Mesenchymal stem cell (in vitro differentiated cells and primary cell): ENCODE measurements around the gene SHC3.

Experiments
- DNase-seq: peaks from one replicate; pipeline ENCODE4 v3.0.0-alpha.2; 2013
- H2AFZ ChIP-seq: one replicate; pipeline ENCODE4 v1.6.1; 2013; ENCODE audit warnings: low read depth, mild to moderate bottlenecking, control low read depth, inconsistent platforms, low read length, moderate library complexity
- H2AK5ac ChIP-seq: 2 replicates; pipeline ENCODE4 v1.6.1; 2013; ENCODE audit warnings: low read length, moderate library complexity, mild to moderate bottlenecking, inconsistent platforms; ENCODE audit not compliant: severe bottlenecking
- H2BK120ac ChIP-seq: one replicate; pipeline ENCODE4 v1.6.1; 2013; ENCODE audit warnings: low read depth, mild to moderate bottlenecking, inconsistent platforms, low read length, moderate library complexity
- H2BK12ac ChIP-seq, 2 experiments: one replicate each; pipeline ENCODE4 v1.6.1; 2013; ENCODE audit warnings: inconsistent platforms in 2 of 2, low read length in 2 of 2, mild to moderate bottlenecking in 2 of 2, moderate library complexity in 2 of 2, control low read depth in 1 of 2
- H2BK15ac ChIP-seq: one replicate; pipeline ENCODE4 v1.6.1; 2013; ENCODE audit warnings: mild to moderate bottlenecking, low read depth, inconsistent platforms; ENCODE audit not compliant: poor library complexity, severe bottlenecking
- H2BK5ac ChIP-seq: 2 replicates; pipeline ENCODE4 v1.6.1; 2013; ENCODE audit warnings: low read depth, mild to moderate bottlenecking, low read length, control low read depth, inconsistent platforms; ENCODE audit not compliant: poor library complexity, severe bottlenecking
- H3K14ac ChIP-seq, 2 experiments: one replicate each; pipeline ENCODE4 v1.6.1; 2013; ENCODE audit warnings: inconsistent platforms in 2 of 2, low read length in 2 of 2, control low read depth in 1 of 2, mild to moderate bottlenecking in 1 of 2, moderate library complexity in 1 of 2
- H3K18ac ChIP-seq, 2 experiments: one replicate each; pipeline ENCODE4 v1.6.1; 2013; ENCODE audit warnings: inconsistent platforms in 2 of 2, low read length in 2 of 2, control low read depth in 1 of 2, low read depth in 1 of 2, mild to moderate bottlenecking in 1 of 2
- H3K23ac ChIP-seq, 2 experiments: one replicate each; pipeline ENCODE4 v1.6.1; 2013; ENCODE audit warnings: inconsistent platforms in 2 of 2, low read length in 2 of 2, mild to moderate bottlenecking in 2 of 2, moderate library complexity in 2 of 2, control low read depth in 1 of 2
- H3K27ac ChIP-seq: 2 replicates; pipeline ENCODE4 v1.5.1; 2013; ENCODE audit warnings: mild to moderate bottlenecking, moderate library complexity, low read length, control low read depth, inconsistent platforms; ENCODE audit not compliant: poor library complexity, severe bottlenecking
- H3K27me3 ChIP-seq, 2 experiments: 2 replicates each; pipeline versions ENCODE4 v1.6.1 to v1.7.0; 2013; ENCODE audit warnings: low read length in 2 of 2, mild to moderate bottlenecking in 2 of 2, moderate library complexity in 2 of 2, control low read depth in 1 of 2, inconsistent platforms in 1 of 2; ENCODE audit not compliant: control insufficient read depth in 1 of 2, insufficient read depth in 1 of 2
- H3K36me3 ChIP-seq, 2 experiments: 2 replicates each; pipeline versions ENCODE4 v1.6.1 to v1.7.0; 2013; ENCODE audit warnings: low read length in 2 of 2, control low read depth in 1 of 2, inconsistent platforms in 1 of 2, low read depth in 1 of 2, mild to moderate bottlenecking in 1 of 2; ENCODE audit not compliant: insufficient read depth in 2 of 2, control insufficient read depth in 1 of 2
- H3K4ac ChIP-seq, 2 experiments: one replicate each; pipeline ENCODE4 v1.6.1; 2013; ENCODE audit warnings: inconsistent platforms in 2 of 2, low read length in 2 of 2, mild to moderate bottlenecking in 2 of 2, moderate library complexity in 2 of 2, control low read depth in 1 of 2, low read depth in 1 of 2
- H3K4me1 ChIP-seq: 2 replicates; pipeline ENCODE4 v1.6.1; 2013; ENCODE audit warnings: low read depth, low read length, control low read depth; ENCODE audit not compliant: control insufficient read depth, insufficient read depth
- H3K4me2 ChIP-seq: 2 replicates; pipeline ENCODE4 v1.6.1; 2013; ENCODE audit warnings: low read length, mild to moderate bottlenecking, inconsistent platforms; ENCODE audit not compliant: poor library complexity, severe bottlenecking
- H3K4me3 ChIP-seq, 2 experiments: 2 replicates each; pipeline versions ENCODE4 v1.5.1 to v1.7.0; 2013; ENCODE audit warnings: low read length in 2 of 2, mild to moderate bottlenecking in 2 of 2, control low read depth in 1 of 2, low read depth in 1 of 2; ENCODE audit not compliant: insufficient read depth in 1 of 2
- H3K79me1 ChIP-seq: replicated peaks from 2 replicates; pipeline ENCODE4 v1.6.1; 2013; ENCODE audit warnings: mild to moderate bottlenecking, control low read depth, low read length, inconsistent platforms; ENCODE audit not compliant: poor library complexity, severe bottlenecking
- H3K9ac ChIP-seq: 2 replicates; pipeline ENCODE4 v1.7.0; 2013; ENCODE audit warnings: mild to moderate bottlenecking, low read length, moderate library complexity
- H3K9me3 ChIP-seq: 2 replicates; pipeline ENCODE4 v1.7.0; 2013; ENCODE audit warnings: mild to moderate bottlenecking, low read length; ENCODE audit not compliant: control insufficient read depth
- H4K8ac ChIP-seq: one replicate; pipeline ENCODE4 v1.6.1; 2013; ENCODE audit warnings: inconsistent platforms, mild to moderate bottlenecking, low read length, moderate library complexity
- H4K91ac ChIP-seq: one replicate; pipeline ENCODE4 v1.6.1; 2013; ENCODE audit warnings: mild to moderate bottlenecking, low read length, inconsistent platforms
- WGBS: methylation state at CpG from one replicate; pipeline ENCODE4 v1.1.7; 2013; ENCODE audit warnings: mixed read lengths; 5-methylcytosine and 5-hydroxymethylcytosine counted together

The SHC3 gene

DNA sequence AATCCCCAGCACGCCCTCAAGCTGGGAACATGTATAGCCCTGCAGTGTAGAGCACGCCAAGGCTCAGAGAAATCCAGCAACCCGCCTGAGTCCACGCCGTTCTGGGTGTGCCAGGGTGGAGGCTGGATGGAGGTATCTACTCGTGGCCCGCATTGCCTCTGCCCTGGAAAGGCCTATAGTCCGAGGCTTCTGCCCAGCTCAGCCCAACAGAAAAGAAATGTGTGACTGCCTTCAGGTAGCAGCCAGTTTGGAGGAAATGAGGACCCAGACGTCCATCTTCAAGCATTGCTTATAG is 169.1 kb downstream of the SHC3 start:
- Histone ChIP-seq H3K4me1 (peaks cover 4% of the 10 kb centered on the region), H3K18ac (no peak overlapping the region)
- WGBS = 95% methylated on average over 9 of the region's 9 CpGs

GRCh38 chr9:89008744-89009545 is 169.7 kb downstream of the SHC3 start:
- Histone ChIP-seq H2BK15ac (no peak overlapping the region), H2BK12ac (no peak overlapping the region), H3K9ac (no peak overlapping the region), H4K8ac (no peak overlapping the region), H3K36me3 (peaks cover 8 to 13% of the 10 kb centered on the region in 2 experiments), H3K4me1 (peaks cover 4% of the 10 kb centered on the region), H2BK5ac (no peak overlapping the region), H3K27me3 (no peaks in the 10 kb centered on the region), H3K27ac (no peak overlapping the region), H3K14ac (no peak overlapping the region), H2AK5ac (no peak overlapping the region), H4K91ac (no peak overlapping the region), H3K4me2 (no peak overlapping the region), H2BK120ac (no peak overlapping the region), H3K4ac (no peak overlapping the region), H3K23ac (no peak overlapping the region), H3K4me3 (no peak overlapping the region), H2AFZ (no peak overlapping the region), H3K79me1 (no peaks in the 10 kb centered on the region), H3K18ac (no peak overlapping the region), H3K9me3 (no peaks in the 10 kb centered on the region)
- 90% methylated on average over 12 of the region's 12 CpGs for WGBS
- no peak for DNase-seq

More for the DNA sequence above, 169.1 kb downstream of the SHC3 start:
- Histone ChIP-seq H3K36me3 (peaks cover 11 to 12% of the 10 kb centered on the region in 2 experiments), H2AK5ac (no peak overlapping the region), H2BK120ac (no peak overlapping the region), H3K27ac (no peak overlapping the region), H3K23ac (no peak overlapping the region), H3K4me3 (no peak overlapping the region), H3K9ac (no peak overlapping the region), H3K27me3 (no peaks in the 10 kb centered on the region), H3K4ac (no peak overlapping the region), H2BK12ac (no peak overlapping the region), H2AFZ (no peak overlapping the region), H4K8ac (no peak overlapping the region), H3K79me1 (no peaks in the 10 kb centered on the region), H3K14ac (no peak overlapping the region), H2BK5ac (no peak overlapping the region), H3K9me3 (no peaks in the 10 kb centered on the region), H4K91ac (no peak overlapping the region), H2BK15ac (no peak overlapping the region), H3K4me2 (no peak overlapping the region)
- no peak for DNase-seq

DNA sequence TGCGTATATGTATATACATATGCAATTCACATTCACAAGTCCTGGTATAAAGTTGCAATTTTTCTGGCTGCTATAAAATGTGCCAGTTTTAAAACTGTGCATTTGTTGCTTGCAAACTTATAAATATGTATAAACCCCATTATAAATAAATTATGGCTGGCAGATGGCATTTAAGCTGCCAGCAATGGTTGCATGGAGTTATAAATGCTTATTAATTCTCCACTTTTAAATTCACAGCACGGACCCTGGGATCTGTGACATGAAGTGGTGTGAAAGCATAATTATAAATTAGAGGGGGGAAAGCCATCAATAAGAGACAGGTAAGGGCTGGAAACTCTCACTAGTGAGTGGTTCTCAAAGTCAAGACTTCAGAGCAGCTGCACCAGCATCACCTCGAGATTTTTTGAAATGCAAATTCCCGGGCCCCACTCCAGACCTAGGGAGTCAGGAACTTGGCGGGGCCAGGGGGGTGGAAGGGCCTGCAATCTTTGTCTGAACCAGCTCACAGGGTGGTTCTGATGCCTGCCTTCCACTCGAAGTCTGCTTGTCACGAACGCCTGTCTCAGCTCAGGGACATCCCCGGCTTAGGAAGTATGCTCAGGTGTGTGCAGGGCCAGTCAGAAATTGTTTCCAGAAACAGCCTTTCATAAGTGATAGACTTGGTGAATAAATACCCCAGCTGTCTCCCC is 170.4 kb downstream of the SHC3 start:
- H3K18ac ChIP-seq = no peak overlapping the region
- H2BK15ac ChIP-seq = no peak overlapping the region
- no peak overlapping the region for H2AK5ac ChIP-seq
- peaks cover 5 to 21% of the 10 kb centered on the region in 2 experiments for H3K36me3 ChIP-seq
- H3K4me1 ChIP-seq = peaks cover 4% of the 10 kb centered on the region
- H3K9ac ChIP-seq = no peak overlapping the region
- no peak overlapping the region for H3K4me3 ChIP-seq
- WGBS = 86% methylated on average over 8 of the region's 9 CpGs
- no peak for DNase-seq
- no peaks in the 10 kb centered on the region for H3K9me3 ChIP-seq
- H2AFZ ChIP-seq = no peak overlapping the region
- no peak overlapping the region for H4K8ac ChIP-seq
- H2BK5ac ChIP-seq = no peak overlapping the region
- no peak overlapping the region for H2BK120ac ChIP-seq
- H3K27ac ChIP-seq = no peak overlapping the region
- no peaks in the 10 kb centered on the region for H3K79me1 ChIP-seq
- no peak overlapping the region for H3K4me2 ChIP-seq
- H3K14ac ChIP-seq = no peak overlapping the region
- H3K27me3 ChIP-seq = no peaks in the 10 kb centered on the region
- no peak overlapping the region for H3K4ac ChIP-seq
- no peak overlapping the region for H3K23ac ChIP-seq
- H2BK12ac ChIP-seq = no peak overlapping the region
- H4K91ac ChIP-seq = no peak overlapping the region

GRCh38 chr9:89006996-89007967 is 171.3 kb downstream of the SHC3 start:
- no peaks in the 10 kb centered on the region for H3K9me3 ChIP-seq
- H4K91ac ChIP-seq = no peak overlapping the region
- 88% methylated on average over 8 of the region's 9 CpGs for WGBS
- H3K27ac ChIP-seq = no peak overlapping the region
- H2AFZ ChIP-seq = no peak overlapping the region
- no peak overlapping the region for H2BK15ac ChIP-seq
- no peak overlapping the region for H3K23ac ChIP-seq
- H2BK12ac ChIP-seq = no peak overlapping the region
- peaks cover 9 to 25% of the 10 kb centered on the region in 2 experiments for H3K36me3 ChIP-seq
- H3K18ac ChIP-seq = no peak overlapping the region
- peaks cover 1% of the 10 kb centered on the region for H3K79me1 ChIP-seq
- H3K9ac ChIP-seq = no peak overlapping the region
- no peak overlapping the region for H4K8ac ChIP-seq
- no peak for DNase-seq
- H3K4me3 ChIP-seq = no peak overlapping the region
- H3K4me2 ChIP-seq = no peak overlapping the region
- H2AK5ac ChIP-seq = no peak overlapping the region
- no peaks in the 10 kb centered on the region for H3K27me3 ChIP-seq
- H3K4me1 ChIP-seq = peaks cover 4% of the 10 kb centered on the region
- H3K4ac ChIP-seq = no peak overlapping the region
- no peak overlapping the region for H3K14ac ChIP-seq
- H2BK120ac ChIP-seq = no peak overlapping the region
- no peak overlapping the region for H2BK5ac ChIP-seq
